Ovary (tissue), 3 donors: ENCODE data around the gene RGS9.

Experiments used
- EP300 ChIP-seq: sonication (generic); formaldehyde crosslinking; IDR thresholded peaks from one replicate; pipeline ENCODE4 v1.6.1; 2017; ENCODE audit warnings: antibody characterized with exemption
- POLR2A ChIP-seq: fragments of 450-650 bp; IDR thresholded peaks from one replicate; pipeline ENCODE4 v1.6.1; 2017; ENCODE audit warnings: antibody characterized with exemption, mild to moderate bottlenecking, moderate library complexity
- TF ChIP-seq, protein P1 (sequence below), 3 donors: fragments of 450-650 bp in 2 of 3; fragments of 200-600 bp in 1 of 3; IDR thresholded peaks; one replicate each; pipeline versions ENCODE4 v1.5.1 to v1.8.0; 2016 to 2022; ENCODE audit warnings: antibody characterized with exemption in 3 of 3, mild to moderate bottlenecking in 1 of 3
- donor health status: DM: no; HTN: no; CAD: no.

DNA sequence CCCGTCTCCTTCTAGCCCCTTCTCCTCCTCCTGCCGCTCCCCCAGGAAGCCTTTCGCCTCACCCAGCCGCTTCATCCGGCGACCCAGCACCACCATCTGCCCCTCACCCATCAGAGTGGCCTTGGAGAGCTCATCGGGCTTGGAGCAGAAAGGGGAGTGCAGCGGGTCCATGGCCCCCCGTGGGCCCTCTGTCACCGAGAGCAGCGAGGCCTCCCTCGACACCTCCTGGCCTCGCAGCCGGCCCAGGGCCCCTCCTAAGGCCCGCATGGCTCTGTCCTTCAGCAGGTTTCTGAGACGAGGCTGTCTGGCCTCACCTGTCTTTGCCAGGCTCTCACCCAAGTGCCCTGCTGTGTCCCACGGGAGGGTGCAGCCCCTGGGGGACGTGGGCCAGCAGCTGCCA is 87.9 kb downstream of the RGS9 start:
- TF ChIP-seq, protein P1, sequence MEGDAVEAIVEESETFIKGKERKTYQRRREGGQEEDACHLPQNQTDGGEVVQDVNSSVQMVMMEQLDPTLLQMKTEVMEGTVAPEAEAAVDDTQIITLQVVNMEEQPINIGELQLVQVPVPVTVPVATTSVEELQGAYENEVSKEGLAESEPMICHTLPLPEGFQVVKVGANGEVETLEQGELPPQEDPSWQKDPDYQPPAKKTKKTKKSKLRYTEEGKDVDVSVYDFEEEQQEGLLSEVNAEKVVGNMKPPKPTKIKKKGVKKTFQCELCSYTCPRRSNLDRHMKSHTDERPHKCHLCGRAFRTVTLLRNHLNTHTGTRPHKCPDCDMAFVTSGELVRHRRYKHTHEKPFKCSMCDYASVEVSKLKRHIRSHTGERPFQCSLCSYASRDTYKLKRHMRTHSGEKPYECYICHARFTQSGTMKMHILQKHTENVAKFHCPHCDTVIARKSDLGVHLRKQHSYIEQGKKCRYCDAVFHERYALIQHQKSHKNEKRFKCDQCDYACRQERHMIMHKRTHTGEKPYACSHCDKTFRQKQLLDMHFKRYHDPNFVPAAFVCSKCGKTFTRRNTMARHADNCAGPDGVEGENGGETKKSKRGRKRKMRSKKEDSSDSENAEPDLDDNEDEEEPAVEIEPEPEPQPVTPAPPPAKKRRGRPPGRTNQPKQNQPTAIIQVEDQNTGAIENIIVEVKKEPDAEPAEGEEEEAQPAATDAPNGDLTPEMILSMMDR (IDR thresholded peaks at IDR 0.05), result no peak
- TF ChIP-seq POLR2A (no peak), EP300 (no peak)
